ENCODE data around the gene TTC9.

The TTC9 gene

DNA sequence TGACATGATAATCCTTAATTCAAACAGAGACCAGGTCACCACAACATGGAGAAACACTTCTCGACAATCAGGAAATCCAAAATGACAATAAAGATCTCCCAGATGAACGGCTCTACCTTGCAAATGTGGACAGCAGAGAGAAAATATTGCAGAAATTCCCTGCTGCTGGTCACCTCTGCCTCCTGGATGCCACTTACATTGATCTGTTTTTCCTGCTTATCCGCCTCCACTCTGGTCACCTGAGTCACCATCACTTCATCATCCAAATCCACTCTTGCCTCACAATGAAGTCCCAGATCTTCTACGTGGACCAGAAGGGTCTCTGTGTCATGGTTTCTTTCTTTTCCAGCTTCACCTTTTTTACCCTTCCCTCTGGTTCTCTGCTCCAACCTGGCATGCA, 21.1 kb downstream of the TTC9 start:
- TF ChIP-seq, protein P1, sequence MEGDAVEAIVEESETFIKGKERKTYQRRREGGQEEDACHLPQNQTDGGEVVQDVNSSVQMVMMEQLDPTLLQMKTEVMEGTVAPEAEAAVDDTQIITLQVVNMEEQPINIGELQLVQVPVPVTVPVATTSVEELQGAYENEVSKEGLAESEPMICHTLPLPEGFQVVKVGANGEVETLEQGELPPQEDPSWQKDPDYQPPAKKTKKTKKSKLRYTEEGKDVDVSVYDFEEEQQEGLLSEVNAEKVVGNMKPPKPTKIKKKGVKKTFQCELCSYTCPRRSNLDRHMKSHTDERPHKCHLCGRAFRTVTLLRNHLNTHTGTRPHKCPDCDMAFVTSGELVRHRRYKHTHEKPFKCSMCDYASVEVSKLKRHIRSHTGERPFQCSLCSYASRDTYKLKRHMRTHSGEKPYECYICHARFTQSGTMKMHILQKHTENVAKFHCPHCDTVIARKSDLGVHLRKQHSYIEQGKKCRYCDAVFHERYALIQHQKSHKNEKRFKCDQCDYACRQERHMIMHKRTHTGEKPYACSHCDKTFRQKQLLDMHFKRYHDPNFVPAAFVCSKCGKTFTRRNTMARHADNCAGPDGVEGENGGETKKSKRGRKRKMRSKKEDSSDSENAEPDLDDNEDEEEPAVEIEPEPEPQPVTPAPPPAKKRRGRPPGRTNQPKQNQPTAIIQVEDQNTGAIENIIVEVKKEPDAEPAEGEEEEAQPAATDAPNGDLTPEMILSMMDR (IDR thresholded peaks at IDR 0.05; ENCODE audit: low read depth, low read length, missing control alignments), result no peak
- no peak for DNase-seq (ENCODE audit: low read depth)

DNA sequence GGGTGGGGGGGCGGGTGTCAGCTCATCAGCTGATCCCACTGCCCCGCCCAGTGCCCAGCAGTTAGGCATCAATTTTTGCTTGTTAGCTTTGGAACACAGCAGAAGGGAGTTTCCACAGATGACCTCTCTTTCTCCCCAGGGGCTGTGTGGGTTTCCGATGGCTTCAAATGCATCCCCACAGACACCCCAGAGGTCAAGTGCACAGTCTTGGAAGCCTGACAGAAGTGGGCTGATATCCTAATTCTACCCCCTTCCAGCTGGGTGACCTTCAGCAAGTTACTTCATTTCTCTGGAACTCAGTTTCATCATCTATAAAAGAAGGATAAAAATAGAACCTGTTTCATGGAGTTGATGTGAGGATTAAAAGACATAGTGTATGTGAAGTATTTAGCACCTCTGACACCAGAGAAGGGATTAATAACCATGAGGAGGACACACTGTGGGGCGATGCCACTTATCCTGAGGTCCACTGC, 22.0 kb downstream of the TTC9 start:
- DNase-seq (ENCODE audit: low read depth), result no peak
- no peak overlapping the region for H3K4me3 ChIP-seq (ENCODE audit: low read depth, low read length)
- TF ChIP-seq, protein P1 (IDR thresholded peaks at IDR 0.05; ENCODE audit: low read depth, low read length, missing control alignments), result no peak

More for the DNA sequence above, 21.1 kb downstream of the TTC9 start:
- no peak overlapping the region for H3K4me3 ChIP-seq (ENCODE audit: low read depth, low read length)

GRCh38 chr14:70664698-70665447, 23.2 kb downstream of the TTC9 start:
- peak overlapping the region; percentile 17 for H3K4me3 ChIP-seq (ENCODE audit: low read depth, low read length)
- TF ChIP-seq, protein P1 (IDR thresholded peaks at IDR 0.05; ENCODE audit: low read depth, low read length, missing control alignments), result no peak
- DNase-seq (ENCODE audit: low read depth), result no peak

- TF ChIP-seq, protein P1 (IDR thresholded peaks at IDR 0.05; ENCODE audit: low read depth, low read length, missing control alignments), result no peak
- H3K4me3 ChIP-seq (ENCODE audit: low read depth, low read length), result peak overlapping the region; percentile 17
- no peak for DNase-seq (ENCODE audit: low read depth)
Observed at GRCh38 chr14:70665448-70666360, 24.0 kb downstream of the TTC9 start.

DNA sequence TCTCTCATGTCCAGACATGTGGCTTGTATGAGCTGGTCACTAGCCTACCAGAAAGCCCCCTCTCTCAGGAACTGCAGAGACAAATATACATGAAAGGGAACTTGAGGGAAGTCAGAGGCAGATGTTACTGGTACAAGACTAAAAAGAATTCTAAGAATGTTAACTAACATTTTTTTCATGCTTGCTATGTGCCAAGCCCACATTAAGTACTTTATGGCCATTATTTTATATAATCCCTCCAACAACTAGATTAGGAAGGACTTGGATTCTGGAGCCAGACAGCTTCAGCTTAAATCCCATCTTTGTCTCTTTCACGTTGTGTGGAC, 24.6 kb downstream of the TTC9 start:
- peak overlapping the region; percentile 9; the same call in 1 of the 2 replicates for H3K4me3 ChIP-seq (ENCODE audit: low read depth, low read length)
- no peak for DNase-seq (ENCODE audit: low read depth)
- TF ChIP-seq, protein P1 (IDR thresholded peaks at IDR 0.05; ENCODE audit: low read depth, low read length, missing control alignments), result no peak

GRCh38 chr14:70670992-70671651, 29.4 kb downstream of the TTC9 start:
- TF ChIP-seq, protein P1 (IDR thresholded peaks at IDR 0.05; ENCODE audit: low read depth, low read length, missing control alignments), result no peak
- no peak overlapping the region for H3K4me3 ChIP-seq (ENCODE audit: low read depth, low read length)
- DNase-seq (ENCODE audit: low read depth), result no peak
